HG03558 (cell line): ENCODE results near the gene CNNM2.
A peak's percentile ranks its signal among the peaks of the same experiment; 100 is the strongest.

Experiments
- ATAC-seq: cut with Tn5 transposase; IDR thresholded peaks from one replicate; pipeline ENCODE4 v1.9.1; 2021; ENCODE audit warnings: moderate number of reproducible peaks; ENCODE audit not compliant: unreplicated experiment; ENCODE audit errors: extremely low read depth

The CNNM2 gene

DNA sequence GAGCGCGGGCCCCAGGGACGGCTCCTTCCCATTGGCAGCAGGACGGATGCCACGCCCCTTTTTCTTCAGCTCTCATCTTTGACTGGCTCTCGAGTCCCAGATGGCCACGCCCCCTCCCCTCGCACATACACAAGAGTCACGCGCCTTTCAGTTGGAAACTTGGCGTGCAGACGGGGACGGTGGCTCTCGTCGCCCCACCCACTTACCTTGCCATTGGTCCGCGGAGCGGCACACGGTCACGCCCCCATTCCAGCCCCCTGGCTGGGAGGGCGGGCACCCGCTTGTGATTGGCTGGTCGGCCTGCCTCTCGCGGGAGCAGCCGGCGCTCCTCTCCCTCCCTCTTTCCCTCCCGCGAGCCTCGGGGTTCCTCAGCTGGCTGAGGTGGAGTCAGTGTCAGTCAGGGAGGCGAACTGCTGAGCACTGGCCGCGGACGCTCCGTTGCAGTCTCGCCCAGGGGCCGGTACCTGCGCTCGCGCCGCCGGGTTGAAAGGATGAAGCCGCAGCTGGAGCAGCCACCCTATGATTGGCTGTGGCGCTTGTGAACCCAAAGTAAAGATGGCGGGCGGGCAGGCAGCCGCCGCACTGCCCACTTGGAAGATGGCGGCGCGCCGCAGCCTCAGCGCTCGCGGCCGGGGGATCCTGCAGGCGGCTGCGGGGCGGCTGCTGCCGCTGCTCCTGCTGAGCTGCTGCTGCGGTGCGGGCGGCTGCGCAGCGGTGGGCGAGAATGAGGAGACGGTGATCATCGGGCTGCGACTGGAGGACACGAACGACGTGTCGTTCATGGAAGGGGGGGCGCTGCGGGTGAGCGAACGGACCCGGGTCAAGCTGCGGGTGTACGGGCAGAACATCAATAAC, at the start of gene CNNM2:
Gene CNNM2, plus strand, starts transcription at position 333 of the 855 bp plus-strand sequence. Its CDS starts 187 bp downstream, at position 520.
- peak; percentile 85 for ATAC-seq

DNA sequence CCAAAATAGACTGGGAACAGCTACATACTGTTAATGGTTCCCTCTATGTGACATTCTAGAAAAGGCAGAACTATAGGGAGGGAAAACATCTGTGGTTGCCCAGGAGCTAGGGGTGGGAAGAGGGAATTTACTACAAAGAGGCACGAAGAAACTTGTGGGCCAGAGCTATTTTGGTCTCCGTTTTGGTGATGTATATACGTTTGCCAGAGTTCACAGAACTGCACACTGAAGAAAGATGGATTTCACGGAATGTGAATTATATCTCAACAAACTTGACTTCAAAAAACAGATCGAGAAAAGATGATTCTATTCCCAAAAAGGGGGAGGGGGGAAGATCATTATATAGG, 49.2 kb upstream of the CNNM2 start:
- no peak for ATAC-seq

DNA sequence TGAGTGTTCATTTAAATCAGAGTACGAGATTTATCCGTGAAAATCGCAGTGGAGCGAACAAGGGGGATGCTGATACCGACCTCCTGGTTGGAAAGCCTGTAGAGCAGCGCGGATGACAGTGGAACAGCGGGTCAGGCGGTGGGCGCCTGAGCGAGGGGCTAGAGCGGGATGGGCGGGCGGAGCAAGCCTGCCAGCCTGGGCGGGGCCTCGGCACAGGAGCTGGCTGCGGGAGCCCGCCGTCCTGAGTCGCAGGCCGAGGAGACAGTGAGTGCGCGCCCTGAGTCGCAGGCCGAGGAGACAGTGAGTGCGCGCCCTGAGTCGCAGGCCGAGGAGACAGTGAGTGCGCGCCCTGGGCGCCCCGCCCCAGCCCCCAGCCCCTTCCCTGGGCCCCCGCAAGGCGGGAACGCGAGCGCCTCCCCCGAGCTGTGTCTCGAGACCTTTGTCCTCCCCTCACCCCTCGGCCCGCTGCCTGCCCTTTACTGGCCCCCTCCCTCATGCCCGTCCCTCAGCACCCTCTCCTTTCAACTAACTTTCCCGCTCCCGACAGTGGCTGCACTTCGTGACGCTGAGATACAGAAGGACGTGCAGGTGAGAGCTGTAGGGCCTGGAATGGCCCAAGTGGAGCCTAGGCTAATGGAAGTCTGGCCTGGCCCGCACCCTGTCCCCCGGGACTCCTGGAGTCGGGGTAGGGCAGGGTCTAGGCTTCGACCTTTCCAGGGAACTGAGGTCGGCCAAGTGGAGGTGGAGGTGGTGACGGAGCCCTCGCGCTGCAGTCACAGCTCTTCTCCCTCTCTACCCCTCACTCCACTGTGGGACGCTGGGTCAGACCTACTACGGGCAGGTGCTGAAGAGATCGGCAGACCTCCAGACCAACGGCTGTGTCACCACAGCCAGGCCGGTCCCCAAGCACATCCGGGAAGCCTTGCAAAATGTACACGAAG, 48.6 kb upstream of the CNNM2 start, which contains the start of gene AS3MT:
Gene AS3MT, plus strand, starts transcription at position 213 of the 941 bp plus-strand sequence. Its CDS starts 123 bp downstream, at position 336.
- ATAC-seq, result no peak

DNA sequence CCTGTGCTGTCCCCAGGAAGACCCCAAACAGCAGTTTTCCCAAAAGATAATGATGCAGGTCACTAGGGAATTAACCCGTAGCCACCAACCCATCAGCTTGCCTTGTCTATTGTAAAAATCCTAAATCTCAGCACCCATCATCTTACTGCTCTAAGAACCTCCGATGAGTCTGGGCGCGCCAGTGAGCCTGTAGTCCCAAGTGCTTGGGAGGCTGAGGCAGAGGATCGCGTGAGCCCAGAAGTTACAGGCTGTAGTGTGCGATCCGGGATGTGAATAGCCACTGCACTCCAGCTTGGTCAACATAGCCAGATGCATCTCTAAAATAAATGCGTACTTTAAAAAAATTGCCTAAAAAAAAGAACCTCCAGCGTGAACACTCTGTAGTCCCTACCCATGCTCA, 47.9 kb upstream of the CNNM2 start:
- ATAC-seq, result no peak

DNA sequence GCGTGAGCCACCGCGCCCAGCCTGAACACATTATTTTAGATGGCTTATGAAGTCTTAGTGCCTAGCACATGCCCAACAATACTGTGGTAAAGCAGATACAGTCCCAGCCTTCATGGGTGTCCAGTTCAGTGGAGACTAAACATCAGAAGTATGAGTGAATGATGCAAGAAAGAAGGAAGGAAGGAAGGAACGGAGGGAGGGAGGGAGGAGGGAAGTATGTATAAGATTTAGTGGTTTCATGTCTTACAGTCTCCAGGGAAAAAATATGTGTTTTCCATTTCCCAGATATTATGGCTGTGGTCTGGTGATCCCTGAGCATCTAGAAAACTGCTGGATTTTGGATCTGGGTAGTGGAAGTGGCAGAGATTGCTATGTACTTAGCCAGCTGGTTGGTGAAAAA, 45.9 kb upstream of the CNNM2 start:
- no peak for ATAC-seq

DNA sequence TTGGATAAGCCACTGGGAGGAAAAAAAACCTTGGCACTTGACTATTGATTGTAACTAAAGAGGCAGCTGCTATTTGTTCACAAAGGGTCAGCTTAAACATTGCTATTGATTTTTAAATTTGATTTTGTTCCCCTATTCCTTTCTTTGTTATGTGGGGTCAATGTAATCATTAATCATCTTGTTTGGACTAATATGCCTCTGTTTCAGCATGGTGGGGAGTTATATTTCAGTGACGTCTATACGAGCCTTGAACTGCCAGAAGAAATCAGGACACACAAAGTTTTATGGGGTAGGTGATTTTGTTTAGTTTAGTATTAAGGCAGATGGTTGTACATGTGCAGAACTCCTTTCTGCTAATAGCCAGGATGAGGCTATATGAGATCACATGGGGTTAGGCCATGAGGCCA, 41.3 kb upstream of the CNNM2 start:
- ATAC-seq, result no peak

DNA sequence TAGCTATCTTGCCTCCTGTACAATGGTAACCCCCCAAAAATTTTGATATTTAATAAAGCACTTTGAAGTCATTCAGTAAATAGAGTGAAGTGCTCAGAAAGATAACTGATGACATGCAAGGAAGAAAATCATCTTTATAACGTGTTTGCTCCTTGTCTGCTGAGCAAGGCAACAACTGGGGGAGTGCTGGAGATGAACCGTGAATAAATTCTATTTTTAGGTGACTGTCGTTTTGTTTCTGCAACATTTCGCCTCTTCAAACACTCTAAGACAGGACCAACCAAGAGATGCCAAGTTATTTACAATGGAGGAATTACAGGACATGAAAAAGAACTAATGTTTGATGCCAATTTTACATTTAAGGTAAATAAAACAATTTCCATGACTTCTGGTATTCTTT, 39.5 kb upstream of the CNNM2 start:
- ATAC-seq, result no peak

DNA sequence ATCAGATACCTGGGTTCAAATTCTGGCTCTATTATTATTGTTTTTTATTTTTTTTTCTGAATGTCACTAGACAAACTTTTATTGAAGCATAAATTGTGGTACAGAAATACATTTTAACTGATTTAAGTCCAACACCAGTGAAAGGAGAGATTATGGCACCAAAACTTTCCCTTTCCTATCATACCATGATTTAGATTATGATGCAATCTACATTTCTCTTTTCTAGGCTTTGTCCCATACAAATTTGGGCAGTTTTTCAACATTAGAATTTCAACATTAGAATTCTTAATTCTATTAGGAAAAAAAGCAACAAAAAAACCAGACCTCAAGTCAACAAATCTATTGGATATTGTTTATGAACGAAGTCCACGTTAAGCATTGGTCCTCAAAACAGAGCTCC, 37.8 kb upstream of the CNNM2 start:
- ATAC-seq, result no peak

DNA sequence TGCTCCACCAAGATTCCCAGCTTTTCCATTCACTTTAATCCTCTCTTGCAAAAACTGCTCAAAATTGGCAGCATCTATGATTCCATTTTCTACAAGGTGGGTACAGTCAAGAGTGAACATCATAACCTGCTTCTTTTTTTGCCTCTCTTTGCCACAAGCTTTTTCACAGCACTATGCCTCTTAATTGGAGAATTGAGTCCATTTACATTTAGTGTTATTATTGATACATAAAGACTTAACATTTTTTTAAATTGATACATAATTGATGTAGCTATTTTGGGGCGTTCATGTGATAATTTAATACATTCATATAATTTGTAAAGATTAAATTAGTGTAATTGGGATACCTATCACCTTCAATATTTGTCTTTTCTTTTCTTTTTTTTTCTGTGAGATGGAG, 30.0 kb upstream of the CNNM2 start:
- no peak for ATAC-seq

DNA sequence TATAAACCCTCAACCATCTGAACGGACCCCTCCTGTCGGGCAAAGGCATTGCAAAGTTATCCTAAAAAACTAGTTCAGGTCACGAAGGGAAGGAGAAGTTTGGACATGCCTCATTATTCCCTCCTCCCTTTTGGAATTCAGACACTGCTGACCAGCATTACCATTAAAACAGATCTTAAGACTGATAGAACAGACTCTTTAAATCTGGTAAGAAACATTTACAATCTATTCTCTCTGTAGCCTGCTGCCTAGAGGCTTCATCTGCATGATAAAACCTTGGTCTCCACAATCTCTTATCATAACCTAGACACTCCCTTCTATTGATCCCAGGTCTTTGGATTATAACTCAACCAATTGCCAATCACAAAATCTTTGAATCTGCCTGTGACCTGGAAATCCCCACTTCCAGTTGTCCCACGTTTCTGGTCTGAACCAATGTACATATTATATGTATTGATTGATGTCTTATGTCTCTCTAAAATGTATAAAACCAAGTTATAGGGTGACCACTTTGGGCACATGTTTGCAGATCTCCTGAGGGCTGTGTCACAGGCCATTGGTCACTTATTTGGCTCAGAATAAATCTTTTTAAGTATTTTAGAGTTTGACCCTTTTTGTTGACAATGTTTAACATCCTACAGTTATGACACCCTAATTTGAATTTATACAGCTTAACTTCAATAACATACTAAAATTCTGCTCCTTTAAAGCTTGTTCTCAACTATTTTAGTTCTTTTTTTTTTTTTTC, 23.5 kb upstream of the CNNM2 start:
- ATAC-seq, result no peak

DNA sequence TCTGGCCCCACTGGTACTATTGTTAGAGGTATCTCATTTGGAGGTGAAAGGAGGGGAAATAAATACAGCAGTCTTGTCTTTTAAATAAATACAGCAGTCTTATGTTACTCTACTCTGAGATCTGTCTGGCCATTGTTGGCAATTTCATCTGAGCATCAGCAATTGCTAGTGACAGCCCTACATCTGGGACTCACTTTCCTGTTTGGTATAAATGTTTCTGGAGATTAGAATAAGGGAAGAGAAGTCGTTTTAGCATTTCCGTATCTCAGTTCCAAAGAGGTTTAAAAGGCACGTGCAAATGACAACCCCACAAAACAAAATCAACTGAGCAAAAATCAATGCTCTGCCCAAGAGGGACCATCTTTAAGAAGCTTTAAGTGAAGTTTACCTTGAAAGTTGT, 18.1 kb upstream of the CNNM2 start:
- no peak for ATAC-seq

DNA sequence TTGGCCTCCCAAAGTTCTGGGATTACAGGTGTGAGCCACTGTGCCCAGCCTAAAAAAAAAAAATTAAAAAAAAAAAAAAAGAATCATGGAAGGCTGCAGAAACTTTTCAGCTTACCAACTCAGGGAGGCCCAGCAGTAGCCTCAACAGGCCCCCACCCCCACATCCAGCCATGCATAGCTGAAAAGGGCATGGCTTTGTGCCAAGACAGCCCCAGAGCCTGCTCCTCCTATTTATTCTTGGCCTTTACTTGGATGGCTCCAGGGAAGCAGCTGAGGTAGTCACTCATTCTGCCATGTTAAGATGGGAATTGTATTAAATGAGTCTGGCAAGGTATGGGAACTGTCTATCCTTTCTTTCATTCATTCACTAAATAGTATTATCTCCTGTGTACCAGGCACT, 13.7 kb upstream of the CNNM2 start:
- ATAC-seq, result no peak

DNA sequence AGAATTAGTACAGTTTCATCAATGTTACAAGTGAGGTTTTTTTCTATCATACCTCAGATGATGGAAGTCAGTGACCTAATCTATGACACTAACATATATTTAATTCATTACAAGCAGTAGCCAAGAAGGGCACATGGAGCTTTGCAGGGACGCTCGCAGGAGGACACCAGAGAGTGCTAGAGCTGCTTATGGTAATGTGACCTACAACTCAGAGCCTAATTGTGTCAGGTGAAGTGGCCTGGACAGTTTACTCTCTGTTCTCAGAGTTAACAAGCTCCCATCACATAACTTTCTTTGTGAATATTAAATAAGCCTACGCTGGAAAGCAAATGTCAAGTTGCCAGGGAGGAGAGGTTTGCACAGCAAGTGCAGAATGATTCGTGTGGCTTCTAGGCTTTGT, 11.6 kb upstream of the CNNM2 start:
- no peak for ATAC-seq

DNA sequence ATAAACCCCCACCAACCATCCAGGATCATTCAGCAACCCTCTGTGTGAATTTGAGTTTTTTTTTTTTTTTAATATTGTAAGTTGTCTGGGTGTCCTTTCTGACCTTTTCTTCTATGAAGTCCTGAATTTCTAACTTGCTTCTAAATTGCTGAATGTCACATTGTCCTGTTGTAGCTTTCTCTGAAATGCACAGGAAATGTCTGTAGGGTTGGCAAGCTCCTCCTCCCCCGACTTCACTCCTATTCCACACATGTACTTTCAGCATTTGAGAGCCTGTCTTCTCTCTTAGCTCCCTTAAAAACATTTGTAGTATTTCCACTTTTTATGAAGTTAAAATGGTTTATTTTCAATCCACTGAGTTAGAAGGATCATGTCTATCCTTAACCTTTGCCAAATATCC, 3.3 kb upstream of the CNNM2 start:
- ATAC-seq, result no peak

DNA sequence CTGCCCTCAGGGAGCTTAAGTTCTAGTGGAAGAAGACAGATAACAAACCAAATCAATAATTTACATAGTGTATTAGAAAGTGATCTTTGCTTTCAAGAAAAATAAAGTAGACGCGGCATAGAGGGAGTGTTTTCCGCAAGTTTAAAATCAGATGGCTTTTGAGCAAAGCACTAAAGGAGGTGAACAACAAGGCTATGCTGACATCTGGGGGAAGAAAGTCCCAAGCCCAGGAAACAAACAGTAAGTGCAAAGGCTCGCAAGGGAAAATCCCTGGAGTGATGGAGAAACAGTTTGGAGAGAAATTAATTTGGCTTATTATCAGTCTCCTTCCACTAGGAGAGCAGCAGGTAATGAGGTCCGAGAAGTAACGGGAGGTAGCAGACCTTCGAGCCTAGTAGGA, 1.9 kb upstream of the CNNM2 start:
- no peak for ATAC-seq

DNA sequence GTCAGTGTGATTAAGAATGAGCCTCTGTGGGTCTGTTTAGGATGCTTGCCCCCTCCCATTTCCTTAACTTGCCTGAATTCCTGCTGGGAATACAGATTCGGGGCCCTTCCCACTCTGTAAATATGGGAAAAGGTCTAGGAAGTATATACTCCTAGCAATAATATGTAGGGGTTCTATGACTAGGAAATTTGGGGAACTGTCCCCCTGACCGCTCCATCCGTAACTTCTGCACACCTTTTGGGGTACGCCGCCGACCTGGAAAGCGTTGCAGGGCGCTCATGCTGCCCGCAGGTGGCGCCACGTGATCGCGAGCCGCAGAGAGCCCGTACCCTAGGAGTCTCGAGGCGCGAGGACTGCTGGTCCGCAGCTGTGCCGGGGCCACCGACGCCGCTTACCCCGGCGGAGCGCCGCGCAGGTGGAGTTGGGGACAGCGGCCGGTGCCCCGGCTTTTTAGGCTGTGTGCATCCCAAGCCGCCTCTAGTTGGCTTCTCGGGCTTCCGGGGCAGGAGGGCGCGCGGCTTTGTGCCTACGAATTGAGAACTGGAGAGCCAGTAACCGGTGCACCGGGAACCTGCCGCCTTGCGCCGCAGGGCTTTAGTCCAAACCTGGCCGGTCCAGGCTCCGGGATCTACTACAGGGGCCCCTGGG, 656 bp upstream of the CNNM2 start:
- ATAC-seq, result peak; percentile 20

DNA sequence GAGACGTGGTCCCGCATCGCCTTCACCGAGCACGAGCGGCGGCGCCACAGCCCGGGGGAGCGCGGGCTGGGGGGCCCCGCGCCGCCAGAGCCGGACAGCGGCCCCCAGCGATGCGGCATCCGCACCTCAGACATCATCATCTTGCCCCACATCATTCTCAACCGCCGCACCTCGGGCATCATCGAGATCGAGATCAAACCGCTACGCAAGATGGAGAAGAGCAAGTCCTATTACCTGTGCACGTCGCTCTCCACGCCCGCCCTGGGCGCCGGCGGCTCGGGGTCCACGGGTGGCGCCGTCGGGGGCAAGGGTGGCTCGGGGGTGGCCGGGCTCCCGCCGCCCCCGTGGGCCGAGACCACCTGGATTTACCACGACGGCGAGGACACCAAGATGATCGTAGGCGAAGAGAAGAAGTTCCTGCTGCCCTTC, 737 bp downstream of the CNNM2 start:
- no peak for ATAC-seq

DNA sequence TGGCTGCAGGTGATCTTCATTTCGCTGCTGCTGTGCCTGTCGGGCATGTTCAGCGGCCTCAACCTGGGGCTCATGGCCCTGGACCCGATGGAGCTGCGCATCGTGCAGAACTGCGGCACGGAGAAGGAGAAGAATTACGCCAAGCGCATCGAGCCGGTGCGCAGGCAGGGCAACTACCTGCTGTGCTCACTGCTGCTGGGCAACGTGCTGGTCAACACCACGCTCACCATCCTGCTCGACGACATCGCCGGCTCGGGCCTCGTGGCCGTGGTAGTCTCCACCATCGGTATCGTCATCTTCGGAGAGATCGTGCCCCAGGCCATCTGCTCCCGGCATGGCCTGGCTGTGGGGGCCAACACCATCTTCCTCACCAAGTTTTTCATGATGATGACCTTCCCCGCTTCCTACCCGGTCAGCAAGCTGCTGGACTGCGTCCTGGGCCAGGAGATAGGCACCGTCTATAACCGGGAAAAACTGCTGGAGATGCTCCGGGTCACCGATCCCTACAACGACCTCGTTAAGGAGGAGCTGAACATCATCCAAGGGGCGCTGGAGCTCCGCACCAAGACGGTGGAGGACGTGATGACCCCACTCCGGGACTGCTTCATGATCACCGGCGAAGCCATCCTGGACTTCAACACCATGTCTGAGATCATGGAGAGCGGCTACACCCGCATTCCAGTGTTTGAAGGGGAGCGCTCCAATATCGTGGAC, 1.3 kb downstream of the CNNM2 start:
- no peak for ATAC-seq

DNA sequence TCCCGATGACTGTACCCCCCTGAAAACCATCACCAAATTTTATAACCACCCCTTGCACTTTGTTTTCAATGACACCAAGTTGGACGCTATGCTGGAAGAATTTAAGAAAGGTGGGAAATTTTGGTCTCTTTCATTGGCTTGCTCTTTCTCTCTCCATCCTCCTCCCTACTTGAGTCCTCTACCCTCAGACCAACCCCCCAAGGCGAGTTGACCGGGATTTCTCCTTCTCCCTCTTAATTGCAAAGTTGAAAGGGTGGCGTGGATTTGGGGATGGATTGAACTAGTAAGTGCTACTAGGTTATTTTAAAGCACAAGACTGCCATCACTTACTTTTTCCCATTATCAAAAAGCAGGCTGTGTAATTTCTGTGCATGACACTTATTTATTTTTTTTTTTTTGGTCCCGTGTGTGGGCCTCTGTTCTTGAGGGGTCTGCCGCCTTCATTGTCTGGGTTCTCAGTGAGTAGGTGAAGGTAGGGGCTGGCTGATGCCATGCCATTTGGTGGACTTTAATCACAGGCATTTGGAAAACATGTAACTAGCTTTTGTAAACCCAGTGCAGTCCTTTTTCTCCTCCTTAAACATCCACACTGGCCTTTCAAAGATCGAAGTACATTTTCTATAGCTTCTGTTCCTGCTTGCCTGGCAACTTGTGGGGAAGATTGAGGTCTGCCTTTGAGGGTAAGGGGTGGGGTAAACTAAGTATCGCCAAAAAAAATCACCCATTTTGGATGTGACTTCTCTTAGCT, 2.1 kb downstream of the CNNM2 start:
- no peak for ATAC-seq
